ENCODE results near the gene ELAVL1. TPM values are rescaled to one million over a fixed set of nuclear protein-coding genes. Genes with fewer than 3 reads are reported as not detected.
"Not testable (repeated sequence)": the region's sequence is repeated elsewhere in the genome, so short reads cannot be mapped to it uniquely, and the experiment has no call there.

Gene ELAVL1
- total and polyA plus RNA-seq, 10 donors: 13.5 to 66.7 (median 29.9) TPM

GRCh38 chr19:8028951-8029491, 23.6 kb upstream of the ELAVL1 start:
- no peak for DNase-seq
- H3K9me3 ChIP-seq: no peaks in the 10 kb centered on the region
- no peak overlapping the region for H3K27ac ChIP-seq
- H3K36me3 ChIP-seq: no peaks in the 10 kb centered on the region
- WGBS, 5 donors: 54 to 73% (median 70%) methylated on average over 11 to 12 of the region's 12 CpGs
- peaks cover 0 to 7% (median 0%) of the 10 kb centered on the region in 7 donors for H3K27me3 ChIP-seq (replicated peaks in 1 of 7)
- H3K4me1 ChIP-seq: no peaks in the 10 kb centered on the region
- no peak for TF ChIP-seq POLR2A (IDR thresholded peaks at IDR 0.05)
- TF ChIP-seq POLR2AphosphoS5 (IDR thresholded peaks at IDR 0.05): no peak
- no peak for TF ChIP-seq CTCF (IDR thresholded peaks at IDR 0.05 in 8 of 11, conservative IDR thresholded peaks at IDR 0.05 in 3 of 11)
- intact Hi-C loops (cut with DNase I; ENCODE audit: low total_unique reads): no loop called here
- H3K4me3 ChIP-seq: no peak overlapping the region

GRCh38 chr19:8025316-8025715, 19.9 kb upstream of the ELAVL1 start:
- 73 to 86% (median 83%) methylated on average over 5 of the region's 5 CpGs for WGBS, 5 donors
- intact Hi-C loops (cut with DNase I; ENCODE audit: low total_unique reads): no loop called here
- no peaks in the 10 kb centered on the region for H3K4me1 ChIP-seq
- H3K27me3 ChIP-seq (replicated peaks in 1 of 7): no peaks in the 10 kb centered on the region
- DNase-seq: no peak
- no peak overlapping the region for H3K4me3 ChIP-seq
- H3K36me3 ChIP-seq: no peaks in the 10 kb centered on the region
- no peaks in the 10 kb centered on the region for H3K9me3 ChIP-seq
- H3K27ac ChIP-seq: no peak overlapping the region
- TF ChIP-seq POLR2A (IDR thresholded peaks at IDR 0.05) (no peak), POLR2AphosphoS5 (IDR thresholded peaks at IDR 0.05) (no peak), CTCF (IDR thresholded peaks at IDR 0.05 in 8 of 11, conservative IDR thresholded peaks at IDR 0.05 in 3 of 11) (no peak)

DNA sequence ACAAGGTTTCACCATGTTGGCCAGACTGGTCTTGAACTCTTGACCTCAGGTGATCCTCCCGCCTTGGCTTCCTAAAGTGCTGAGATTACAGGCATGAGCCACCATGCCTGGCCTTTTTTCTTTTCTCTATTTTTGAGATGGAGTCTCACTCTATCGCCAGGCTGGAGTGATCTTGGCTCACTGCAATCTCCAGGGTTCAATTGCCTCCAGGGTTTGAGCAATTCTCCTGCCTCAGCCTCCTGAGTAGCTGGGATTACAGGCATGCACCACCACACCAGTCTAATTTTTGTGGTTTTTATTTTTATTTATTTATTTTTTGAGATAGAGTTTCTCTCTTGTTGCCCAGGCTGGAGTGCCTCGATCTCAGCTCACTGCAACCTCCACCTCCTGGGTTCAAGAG, 18.8 kb upstream of the ELAVL1 start:
- H3K36me3 ChIP-seq; intact Hi-C loops (cut with DNase I; ENCODE audit: low total_unique reads); H3K4me3 ChIP-seq; H3K27me3 ChIP-seq (replicated peaks in 1 of 7); H3K27ac ChIP-seq; H3K4me1 ChIP-seq; H3K9me3 ChIP-seq; DNase-seq: not testable (repeated sequence)
- 85 to 100% (median 93%) methylated on average over 3 of the region's 3 CpGs for WGBS, 5 donors

- DNase-seq: no peak
- no peak for TF ChIP-seq POLR2A (IDR thresholded peaks at IDR 0.05)
- TF ChIP-seq POLR2AphosphoS5 (IDR thresholded peaks at IDR 0.05): no peak
- no peak for TF ChIP-seq CTCF (IDR thresholded peaks at IDR 0.05 in 8 of 11, conservative IDR thresholded peaks at IDR 0.05 in 3 of 11)
- H3K4me3 ChIP-seq: no peak overlapping the region
Measured at GRCh38 chr19:8023371-8023770, 17.9 kb upstream of the ELAVL1 start.

GRCh38 chr19:8022275-8022674, 16.8 kb upstream of the ELAVL1 start:
- Histone ChIP-seq H3K4me3 (no peak overlapping the region), H3K27me3 (replicated peaks in 1 of 7) (no peaks in the 10 kb centered on the region), H3K36me3 (no peaks in the 10 kb centered on the region), H3K27ac (no peak overlapping the region), H3K9me3 (no peaks in the 10 kb centered on the region), H3K4me1 (peaks cover 0 to 6% (median 3%) of the 10 kb centered on the region in 6 donors)
- intact Hi-C loops (cut with DNase I; ENCODE audit: low total_unique reads): no loop called here
- 88 to 93% (median 88%) methylated on average over 13 of the region's 13 CpGs for WGBS, 5 donors
- TF ChIP-seq POLR2A (IDR thresholded peaks at IDR 0.05) (no peak), CTCF (IDR thresholded peaks at IDR 0.05 in 8 of 11, conservative IDR thresholded peaks at IDR 0.05 in 3 of 11) (no peak), POLR2AphosphoS5 (IDR thresholded peaks at IDR 0.05) (no peak)
- DNase-seq: no peak

More at GRCh38 chr19:8023371-8023770, 17.9 kb upstream of the ELAVL1 start:
- H3K4me1 ChIP-seq: no peaks in the 10 kb centered on the region
- no peak overlapping the region for H3K27ac ChIP-seq
- WGBS, 5 donors: 92 to 95% (median 93%) methylated on average over 5 of the region's 5 CpGs
- intact Hi-C loops (cut with DNase I; ENCODE audit: low total_unique reads): no loop called here
- H3K36me3 ChIP-seq: no peaks in the 10 kb centered on the region
- H3K9me3 ChIP-seq: no peaks in the 10 kb centered on the region
- H3K27me3 ChIP-seq (replicated peaks in 1 of 7): no peaks in the 10 kb centered on the region
